Endothelial cell (in vitro differentiated cells): ENCODE results near the gene TBX15. TPM values are rescaled to one million over a fixed set of nuclear protein-coding genes. Genes with fewer than 3 reads are reported as not detected.

Experiments used
- DNase-seq: peaks from one replicate; pipeline ENCODE4 v3.0.0; 2021; ENCODE audit warnings: low spot score
- H3K27ac Mint-ChIP-seq: one replicate; pipeline ENCODE4 v1.8.0; 2021; ENCODE audit warnings: mixed read lengths, inconsistent platforms; ENCODE audit not compliant: unreplicated experiment
- H3K27me3 Mint-ChIP-seq: one replicate; pipeline ENCODE4 v1.8.0; 2021; ENCODE audit warnings: mild to moderate bottlenecking, moderate library complexity, mixed read lengths, inconsistent platforms; ENCODE audit not compliant: unreplicated experiment
- H3K36me3 Mint-ChIP-seq: one replicate; pipeline ENCODE4 v1.8.0; 2021; ENCODE audit warnings: mild to moderate bottlenecking, low read depth, mixed read lengths, inconsistent platforms; ENCODE audit not compliant: unreplicated experiment
- H3K4me1 Mint-ChIP-seq: one replicate; pipeline ENCODE4 v1.8.0; 2021; ENCODE audit warnings: mild to moderate bottlenecking, mixed read lengths, inconsistent platforms; ENCODE audit not compliant: unreplicated experiment
- H3K4me3 Mint-ChIP-seq: one replicate; pipeline ENCODE4 v1.8.0; 2021; ENCODE audit warnings: mild to moderate bottlenecking, mixed read lengths, inconsistent platforms; ENCODE audit not compliant: unreplicated experiment
- H3K9me3 Mint-ChIP-seq: one replicate; pipeline ENCODE4 v1.8.0; 2021; ENCODE audit warnings: mixed read lengths, inconsistent platforms; ENCODE audit not compliant: unreplicated experiment
- CTCF ChIP-seq: fragments of 200-600 bp; sonication (generic); IDR thresholded peaks from one replicate; pipeline ENCODE4 v1.5.0; 2021; ENCODE audit warnings: antibody characterized with exemption; ENCODE audit not compliant: unreplicated experiment
- total RNA-seq: library from RNA; stranded (reverse); fragmentation: NEBNext Ultra II Directional; extraction: Animal tissue kit (Norgen Biotek cat#: 25700); gene quantifications from one replicate; pipeline ENCODE4 v1.2.1, GENCODE V29; 2021; ENCODE audit not compliant: unreplicated experiment

Gene TBX15
- total RNA-seq, 1 donor from 2014 or later: 38.0 TPM

- Mint-ChIP-seq H3K27me3 (peaks cover 7% of the 10 kb centered on the region), H3K36me3 (peaks cover 52% of the 10 kb centered on the region), H3K27ac (no peak overlapping the region), H3K9me3 (no peaks in the 10 kb centered on the region), H3K4me1 (peaks cover 3% of the 10 kb centered on the region), H3K4me3 (no peak overlapping the region)
- no peak for DNase-seq
- TF ChIP-seq CTCF: no peak
These were observed 103.2 kb downstream of the TBX15 start for GRCh38 chr1:118884946-118885345.

GRCh38 chr1:118881751-118882150, 106.4 kb downstream of the TBX15 start:
- no peak for DNase-seq
- TF ChIP-seq CTCF: no peak
- no peaks in the 10 kb centered on the region for H3K4me1 Mint-ChIP-seq
- H3K4me3 Mint-ChIP-seq: no peak overlapping the region
- peaks cover 36% of the 10 kb centered on the region for H3K36me3 Mint-ChIP-seq
- no peak overlapping the region for H3K27ac Mint-ChIP-seq
- H3K9me3 Mint-ChIP-seq: no peaks in the 10 kb centered on the region
- H3K27me3 Mint-ChIP-seq: peaks cover 5% of the 10 kb centered on the region

- H3K27ac Mint-ChIP-seq: no peak overlapping the region
- peaks cover 12% of the 10 kb centered on the region for H3K36me3 Mint-ChIP-seq
- peaks cover 2% of the 10 kb centered on the region for H3K27me3 Mint-ChIP-seq
- no peak for TF ChIP-seq CTCF
- DNase-seq: no peak
- H3K4me1 Mint-ChIP-seq: no peaks in the 10 kb centered on the region
- no peak overlapping the region for H3K4me3 Mint-ChIP-seq
- H3K9me3 Mint-ChIP-seq: no peaks in the 10 kb centered on the region
These were observed 109.5 kb downstream of the TBX15 start for GRCh38 chr1:118878661-118879060.

GRCh38 chr1:118877668-118878396, 110.3 kb downstream of the TBX15 start:
- H3K27me3 Mint-ChIP-seq: peaks cover 2% of the 10 kb centered on the region

More at GRCh38 chr1:118877668-118878396, 110.3 kb downstream of the TBX15 start:
- no peak for DNase-seq
- Mint-ChIP-seq H3K4me3 (no peak overlapping the region), H3K36me3 (peaks cover 6% of the 10 kb centered on the region), H3K9me3 (no peaks in the 10 kb centered on the region), H3K4me1 (no peaks in the 10 kb centered on the region), H3K27ac (no peak overlapping the region)
- TF ChIP-seq CTCF: no peak
